HG03103 (cell line): Measurements from ENCODE around the gene ARRDC1.
"Not testable (repeated sequence)": the region's sequence is repeated elsewhere in the genome, so short reads cannot be mapped to it uniquely, and the experiment has no call there.

ENCODE experiments used
- ATAC-seq: cut with Tn5 transposase; IDR thresholded peaks from one replicate; pipeline ENCODE4 v1.9.1; 2021; ENCODE audit warnings: low read depth; ENCODE audit not compliant: unreplicated experiment

Gene ARRDC1

DNA sequence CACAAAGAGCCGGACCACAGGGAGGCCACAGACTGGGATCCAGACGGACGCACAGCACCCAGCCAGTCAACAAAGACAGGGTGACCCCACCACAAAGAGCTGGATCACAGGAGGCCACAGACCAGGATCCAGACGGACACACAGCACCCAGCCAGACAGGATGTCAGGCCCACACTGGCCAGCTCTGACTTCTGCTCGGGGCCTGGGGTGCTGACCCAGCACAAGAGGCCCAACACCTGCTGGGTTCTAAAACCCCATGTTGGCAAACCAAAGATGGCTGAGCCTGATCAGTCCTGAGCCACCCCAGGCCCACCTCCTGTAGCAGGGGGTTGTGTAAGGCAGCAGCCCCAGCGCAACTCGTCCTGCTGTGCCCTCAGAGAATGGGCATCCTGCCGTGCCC is 21.5 kb upstream of the ARRDC1 start:
- ATAC-seq: no peak

GRCh38 chr9:137586854-137587253 is 18.6 kb upstream of the ARRDC1 start:
- ATAC-seq: no peak

DNA sequence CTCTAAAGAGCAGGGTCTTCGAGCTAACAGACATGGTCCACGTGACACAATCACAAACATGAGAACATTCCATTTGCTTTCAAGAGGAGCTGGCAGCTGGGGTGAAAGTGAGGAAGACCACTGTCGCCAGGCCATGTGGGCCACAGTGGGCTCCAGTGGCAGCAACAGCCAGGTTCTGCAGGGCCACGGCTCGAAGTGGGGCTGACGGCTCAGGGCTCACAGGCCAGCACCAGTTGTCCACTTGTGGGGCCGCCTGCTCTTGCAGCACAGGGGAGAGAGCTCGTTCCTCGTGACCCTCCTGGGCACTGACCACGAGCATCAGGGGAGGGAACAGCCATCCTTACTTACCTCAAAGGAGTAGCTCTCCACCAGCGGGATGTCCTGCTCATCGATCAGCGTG is 17.2 kb upstream of the ARRDC1 start:
- no peak for ATAC-seq

DNA sequence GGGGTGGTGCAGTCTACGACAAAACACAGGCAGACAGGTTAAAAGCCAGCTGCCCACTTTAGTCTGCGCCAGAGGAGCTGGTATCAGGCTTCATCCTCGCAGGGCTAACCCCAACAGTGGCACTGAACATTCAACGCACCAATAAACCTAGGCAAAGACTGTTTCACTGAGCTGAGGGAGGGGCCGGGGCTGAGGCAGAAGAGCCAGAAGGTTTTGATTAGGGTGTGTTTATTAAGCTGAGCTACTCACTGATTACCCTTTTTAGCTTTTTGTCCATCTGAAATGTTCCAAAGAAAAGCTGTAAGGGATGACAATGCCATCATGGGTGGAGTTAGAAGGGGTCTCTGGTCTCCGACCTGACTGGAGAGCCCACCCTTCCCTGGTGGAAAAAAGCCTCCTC is 16.6 kb upstream of the ARRDC1 start:
- no peak for ATAC-seq

- no peak for ATAC-seq
Measured at GRCh38 chr9:137589441-137590122, 15.9 kb upstream of the ARRDC1 start.

DNA sequence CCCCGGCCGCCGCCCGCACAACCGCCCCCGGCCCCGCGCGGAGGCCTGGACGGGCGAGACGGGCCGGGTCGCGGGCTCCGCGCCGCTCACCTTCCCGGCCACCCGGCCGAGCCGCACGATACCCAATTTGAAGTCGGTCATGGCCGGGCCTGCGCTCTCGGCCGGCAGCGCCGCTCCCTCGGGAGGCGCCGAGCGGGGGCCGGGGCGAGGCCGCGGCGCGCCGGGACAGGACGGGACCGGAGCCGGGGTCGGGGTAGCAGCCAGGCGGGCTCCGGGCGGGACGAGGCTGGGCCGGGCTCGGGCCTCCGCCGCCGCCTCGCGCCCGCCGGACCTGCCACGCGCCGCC is 15.4 kb upstream of the ARRDC1 start:
- peak; percentile 20 for ATAC-seq

GRCh38 chr9:137590469-137591383 is 14.8 kb upstream of the ARRDC1 start, which contains the start of gene ZMYND19:
Gene ZMYND19, minus strand, starts transcription at chr9:137590512. Its CDS starts 249 bp downstream, at chr9:137590263.
- peak; percentile 78 for ATAC-seq

DNA sequence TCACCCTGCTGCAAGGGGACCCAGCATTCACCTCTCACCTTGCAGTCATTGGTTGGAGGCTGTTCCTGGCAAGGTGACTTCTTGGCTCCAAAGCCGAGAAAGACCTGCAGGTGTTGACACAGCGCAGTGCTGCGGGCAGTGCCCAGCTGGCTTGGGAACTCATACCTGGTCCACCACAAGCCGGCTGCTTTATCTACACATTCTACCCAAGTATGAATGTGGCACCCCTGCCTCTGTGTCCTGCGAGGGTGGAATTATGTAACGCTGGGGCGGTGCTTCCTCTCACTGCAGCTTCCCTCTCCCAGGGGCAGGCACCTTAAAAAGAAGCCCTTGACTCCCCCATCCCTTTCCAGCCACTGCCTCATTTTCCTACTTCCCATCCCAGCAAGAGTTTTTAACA is 12.7 kb upstream of the ARRDC1 start:
- ATAC-seq: no peak

DNA sequence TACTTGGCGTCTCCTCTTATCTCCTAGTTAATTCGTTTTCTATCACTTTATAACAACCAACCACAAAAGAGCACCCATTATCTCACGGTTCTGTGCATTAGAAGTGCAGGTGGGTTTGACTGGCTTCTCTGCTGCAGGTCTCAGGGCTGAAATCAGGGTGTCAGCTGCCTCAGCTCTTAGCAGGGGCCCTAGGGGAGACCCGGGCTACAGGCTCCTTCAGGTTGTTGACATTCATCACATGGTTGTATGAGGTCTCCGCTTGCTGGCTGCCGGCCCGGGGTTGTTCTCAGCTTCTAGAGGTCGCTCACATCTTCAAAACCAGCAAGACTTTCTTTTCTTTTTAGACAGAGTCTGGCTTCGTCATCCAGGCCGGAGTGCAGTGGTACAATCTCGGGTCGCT is 12.3 kb upstream of the ARRDC1 start:
- ATAC-seq: no peak

DNA sequence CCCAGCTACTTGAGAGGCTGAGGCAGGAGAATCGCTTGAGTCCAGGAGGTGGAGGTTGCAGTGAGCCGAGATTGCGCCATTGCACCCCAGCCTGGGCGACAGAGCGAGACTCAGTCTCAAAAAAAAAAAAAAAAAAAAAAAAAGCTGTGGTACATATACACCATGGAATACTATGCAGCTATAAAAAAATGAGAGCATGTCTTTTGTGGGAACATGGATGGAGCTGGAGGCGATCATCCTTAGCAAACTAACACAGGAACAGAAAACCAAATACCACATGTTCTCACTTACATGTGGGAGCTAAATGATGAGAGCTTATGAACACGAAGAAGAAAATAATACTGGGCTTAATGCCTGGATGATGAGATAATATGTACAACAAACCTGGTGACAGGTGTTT is 8.9 kb upstream of the ARRDC1 start:
- not testable (repeated sequence) for ATAC-seq

DNA sequence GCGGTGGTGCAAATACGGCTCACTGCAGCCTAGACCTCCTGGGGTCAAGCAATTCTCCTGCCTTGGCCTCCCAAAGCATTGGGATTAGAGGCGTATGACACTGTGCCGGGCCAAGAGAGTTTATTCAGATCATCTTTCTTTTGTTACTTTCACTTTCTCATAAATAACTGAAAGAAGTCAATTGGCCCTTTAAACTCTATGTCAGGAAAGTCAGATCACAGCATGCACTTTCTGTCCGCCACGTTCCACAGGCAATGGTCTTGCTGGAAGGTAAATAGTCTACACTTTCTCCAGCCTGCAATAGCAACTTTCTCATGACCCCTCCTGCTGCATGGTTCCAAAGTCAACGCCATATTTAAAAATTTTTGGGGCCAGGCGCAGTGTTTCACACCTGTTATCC is 6.5 kb upstream of the ARRDC1 start:
- no peak for ATAC-seq

- no peak for ATAC-seq
Measured at GRCh38 chr9:137602661-137603060, 2.8 kb upstream of the ARRDC1 start.

GRCh38 chr9:137603879-137604278 is 1.6 kb upstream of the ARRDC1 start:
- ATAC-seq: no peak

- no peak for ATAC-seq
Measured at GRCh38 chr9:137604345-137605086, 970 bp upstream of the ARRDC1 start.

GRCh38 chr9:137606005-137606621 is 627 bp downstream of the ARRDC1 start:
- ATAC-seq: no peak

DNA sequence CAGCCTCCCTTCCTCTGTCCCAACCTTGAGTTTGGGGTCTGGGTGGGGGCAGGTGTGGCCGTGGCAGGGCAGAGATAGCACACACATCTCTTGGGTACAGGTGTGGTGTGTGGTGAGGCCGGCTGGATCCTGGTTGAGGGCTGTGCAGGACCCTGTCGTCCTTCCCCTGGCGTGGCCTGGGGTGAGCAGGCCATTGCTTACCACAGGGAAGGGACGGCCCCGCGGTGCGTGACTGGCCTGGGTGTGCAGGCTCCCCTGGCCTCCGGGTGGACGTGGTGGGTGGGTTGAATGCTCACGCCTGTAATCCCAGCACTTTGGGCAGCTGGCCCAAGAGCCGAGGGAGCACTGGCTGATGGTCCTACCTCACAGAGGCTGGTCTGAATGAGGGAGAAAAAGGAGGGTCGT is 1.2 kb downstream of the ARRDC1 start:
- ATAC-seq: no peak

GRCh38 chr9:137607141-137607857 is 1.8 kb downstream of the ARRDC1 start:
- ATAC-seq: no peak

DNA sequence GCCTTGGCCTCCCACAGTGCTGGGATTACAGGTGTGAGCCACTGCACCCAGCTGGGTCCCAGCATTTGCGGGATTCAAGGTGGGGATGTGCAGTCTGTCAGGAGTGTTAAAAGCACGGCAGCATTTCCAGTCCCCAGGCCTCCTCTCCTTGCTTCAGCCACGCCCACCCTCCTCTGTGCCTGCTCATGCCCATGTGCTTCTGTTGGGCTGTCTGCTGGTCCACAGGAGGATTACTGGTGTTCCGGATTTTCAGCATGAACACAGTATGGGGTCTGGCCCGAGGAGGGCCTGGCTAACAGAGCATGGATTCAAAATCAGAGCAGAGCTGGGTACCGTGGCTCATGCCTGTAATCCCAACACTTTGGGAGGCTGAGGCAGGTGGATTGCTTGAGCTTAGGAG is 5.5 kb downstream of the ARRDC1 start:
- ATAC-seq: no peak

DNA sequence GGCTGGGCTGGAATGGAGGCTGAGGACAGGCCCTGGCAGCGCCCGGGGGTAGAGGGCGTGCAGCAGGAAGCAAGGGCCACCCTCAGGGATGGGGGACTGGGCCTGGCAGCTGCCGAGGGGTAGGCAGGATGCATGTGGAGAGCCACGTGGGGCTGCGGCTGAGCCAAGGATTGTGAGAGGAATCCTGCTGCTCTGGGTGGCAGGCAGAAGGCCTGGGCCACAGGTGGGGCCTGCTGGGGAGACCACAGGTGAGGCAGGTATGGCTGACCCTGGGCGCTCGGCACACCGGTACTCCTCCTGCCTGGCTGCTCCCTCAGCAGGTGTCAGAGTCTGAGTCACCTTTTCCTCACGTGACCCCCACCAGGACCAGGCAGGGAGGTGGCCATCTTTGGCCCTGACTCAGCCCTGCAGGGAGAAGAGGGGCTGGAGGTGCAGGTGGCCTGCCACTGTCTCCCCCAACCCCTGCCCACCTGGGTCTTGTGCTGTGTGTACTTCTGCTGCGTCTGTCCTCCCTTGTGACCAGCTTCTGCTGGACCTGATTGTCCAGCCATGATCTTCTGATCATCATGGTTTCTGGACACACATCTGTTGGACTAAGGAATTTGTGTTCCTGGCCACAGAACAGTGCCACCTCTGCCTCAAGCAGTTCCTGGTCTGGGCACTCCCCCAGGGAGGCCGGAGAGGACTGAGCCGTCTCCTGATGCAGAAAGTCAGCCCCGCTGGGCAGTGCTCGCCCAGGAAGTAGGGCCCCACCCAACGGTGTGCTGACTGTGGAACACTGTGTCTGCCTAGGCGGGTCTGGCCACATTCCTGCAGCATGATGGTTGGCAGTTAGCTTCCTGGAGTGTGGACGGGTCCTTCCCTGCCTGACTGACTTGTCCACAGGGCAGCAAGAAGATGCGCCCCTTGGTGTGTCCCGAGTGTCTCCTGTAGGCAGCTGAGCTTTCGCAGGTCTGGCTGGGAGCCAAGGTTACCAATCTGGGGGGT is 6.4 kb downstream of the ARRDC1 start:
- no peak for ATAC-seq
